Measurements from ENCODE around the gene MYOG.
A peak's percentile ranks its signal among the peaks of the same experiment; 100 is the strongest.

MYOG gene

DNA sequence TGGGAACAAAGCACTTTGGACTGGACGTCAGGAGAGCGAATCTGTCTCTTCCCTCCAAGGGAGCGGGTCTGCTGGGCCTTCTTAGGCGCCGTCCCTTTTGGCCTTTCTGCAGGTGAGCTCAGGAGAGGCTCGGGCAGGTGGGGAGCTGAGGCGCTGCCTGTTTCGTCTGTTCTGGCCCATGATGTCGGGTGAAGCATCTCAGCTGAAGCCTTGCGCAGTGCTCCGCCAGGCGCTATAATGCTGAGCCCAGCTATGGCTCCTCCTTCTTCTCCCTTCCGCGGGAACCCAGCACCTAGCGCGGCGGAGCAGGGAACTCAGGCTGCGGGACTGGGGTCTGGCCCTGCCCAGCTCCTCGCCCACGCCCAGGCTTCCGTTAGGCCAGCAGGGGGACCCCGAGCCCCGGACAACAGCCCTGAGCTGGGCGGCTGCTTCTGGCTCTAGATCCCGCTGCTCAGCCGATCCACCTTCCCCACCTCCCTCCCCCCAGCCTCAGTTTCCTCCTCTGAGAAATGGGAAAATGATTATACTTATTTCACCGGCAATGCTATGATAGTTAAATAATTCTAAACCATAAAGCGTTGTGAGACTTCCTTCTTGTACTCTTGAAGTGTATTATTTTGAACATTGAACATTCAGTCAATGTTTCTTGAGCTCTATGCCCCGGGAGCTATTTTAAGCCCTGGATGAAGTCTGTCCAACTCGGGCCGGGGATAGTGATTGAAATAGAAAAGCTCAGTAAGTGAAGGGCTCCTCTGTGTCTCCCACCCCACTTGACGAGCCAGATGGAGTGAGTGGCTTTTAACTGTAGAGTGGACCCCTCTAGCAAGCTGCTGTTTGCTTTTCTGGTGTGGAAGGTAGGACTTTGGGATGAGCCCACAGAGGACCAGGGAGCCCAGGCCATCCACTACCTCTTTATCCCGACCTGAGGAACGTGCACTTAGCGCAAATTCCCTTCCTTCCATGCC is 32.1 kb upstream of the MYOG start:
- DNase-seq (ENCODE audit: low read depth): peak; percentile 73

- DNase-seq (ENCODE audit: low read depth): no peak
Observed at GRCh38 chr1:203116091-203116820, 30.4 kb upstream of the MYOG start.

DNA sequence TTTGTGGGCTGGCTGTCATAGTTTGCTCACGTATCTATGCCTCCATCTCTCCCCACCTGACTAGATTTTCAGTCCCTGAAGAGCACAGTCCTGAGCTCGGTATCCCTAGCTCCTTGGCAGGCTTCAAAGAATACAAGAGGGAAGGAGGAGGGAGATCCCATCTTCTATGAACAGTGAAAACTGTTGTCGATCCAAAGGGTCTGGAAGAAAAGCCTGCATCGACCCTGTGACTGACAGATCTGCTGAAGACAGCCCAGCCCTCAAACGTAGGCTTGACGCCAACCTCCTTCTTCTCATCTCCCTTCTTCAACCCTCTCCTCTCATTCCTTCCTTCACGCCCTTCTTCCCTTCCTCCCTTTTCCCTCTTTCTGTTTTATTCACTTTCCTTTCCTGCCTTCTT is 28.4 kb upstream of the MYOG start:
- no peak for DNase-seq (ENCODE audit: low read depth)

DNA sequence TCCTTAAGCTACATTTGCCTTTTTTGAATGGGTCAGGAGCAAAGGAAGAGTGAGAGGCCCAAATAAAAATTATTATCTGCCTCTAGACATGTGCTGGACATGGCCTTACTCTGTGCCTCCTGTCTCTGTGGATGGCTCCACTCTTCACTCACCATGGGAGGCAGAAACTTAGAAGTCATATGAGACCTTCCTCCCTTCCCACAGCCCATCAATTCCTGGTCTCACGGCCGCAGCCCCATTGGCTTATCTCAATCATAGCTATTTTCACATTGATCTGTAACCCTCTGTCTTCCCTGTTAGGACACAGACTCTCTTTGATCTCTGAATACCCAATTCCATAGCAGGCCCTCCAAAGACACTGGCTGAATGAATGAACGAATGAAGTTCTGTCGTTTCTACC is 27.5 kb upstream of the MYOG start:
- DNase-seq (ENCODE audit: low read depth): no peak

DNA sequence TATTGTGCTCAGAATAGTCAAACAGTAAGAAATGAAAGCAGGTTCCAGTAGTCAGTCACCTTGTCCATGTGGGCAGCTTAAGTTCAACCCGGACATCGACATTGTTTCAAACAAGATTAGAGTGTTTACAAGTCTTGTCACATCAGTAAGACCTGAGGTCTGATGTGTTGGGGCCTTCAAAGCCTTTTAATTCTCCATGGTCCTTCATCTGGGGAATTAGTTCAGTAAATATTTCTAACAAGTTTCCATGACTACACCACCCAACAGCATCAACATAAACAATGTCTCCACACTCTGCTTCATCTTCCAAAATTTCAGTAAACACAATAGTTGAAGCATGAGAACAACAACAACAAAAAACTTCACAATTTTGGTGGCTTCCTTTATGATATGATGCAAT is 26.7 kb upstream of the MYOG start:
- DNase-seq (ENCODE audit: low read depth): no peak

DNA sequence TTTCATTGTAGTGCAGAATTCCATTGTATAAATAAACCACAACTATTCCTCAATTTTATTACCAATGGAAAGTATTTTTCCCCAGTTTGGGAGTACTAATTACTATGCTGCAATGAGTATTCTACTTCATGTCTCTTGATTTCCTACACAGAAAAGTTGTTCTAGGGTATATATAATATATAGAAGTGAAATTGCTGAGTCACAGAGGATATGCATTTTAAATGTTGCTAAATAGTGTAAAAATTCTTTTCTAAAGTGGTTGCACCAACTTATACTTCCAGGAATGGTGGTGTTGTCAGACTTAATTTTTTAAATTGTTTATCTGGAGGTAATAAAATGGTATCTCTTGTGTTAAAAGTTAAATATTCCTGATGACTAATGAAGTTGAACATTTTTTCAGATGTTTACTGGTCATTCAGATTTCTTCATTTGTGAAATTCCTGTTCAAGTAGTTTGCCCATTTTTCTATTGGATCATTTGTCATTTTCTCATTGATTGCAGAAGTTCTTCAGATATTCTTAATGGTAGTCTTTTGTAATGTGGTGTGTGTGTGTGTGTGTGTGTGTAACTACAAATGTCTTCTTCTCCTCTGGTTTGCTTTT is 19.1 kb upstream of the MYOG start:
- DNase-seq (ENCODE audit: low read depth): no peak

DNA sequence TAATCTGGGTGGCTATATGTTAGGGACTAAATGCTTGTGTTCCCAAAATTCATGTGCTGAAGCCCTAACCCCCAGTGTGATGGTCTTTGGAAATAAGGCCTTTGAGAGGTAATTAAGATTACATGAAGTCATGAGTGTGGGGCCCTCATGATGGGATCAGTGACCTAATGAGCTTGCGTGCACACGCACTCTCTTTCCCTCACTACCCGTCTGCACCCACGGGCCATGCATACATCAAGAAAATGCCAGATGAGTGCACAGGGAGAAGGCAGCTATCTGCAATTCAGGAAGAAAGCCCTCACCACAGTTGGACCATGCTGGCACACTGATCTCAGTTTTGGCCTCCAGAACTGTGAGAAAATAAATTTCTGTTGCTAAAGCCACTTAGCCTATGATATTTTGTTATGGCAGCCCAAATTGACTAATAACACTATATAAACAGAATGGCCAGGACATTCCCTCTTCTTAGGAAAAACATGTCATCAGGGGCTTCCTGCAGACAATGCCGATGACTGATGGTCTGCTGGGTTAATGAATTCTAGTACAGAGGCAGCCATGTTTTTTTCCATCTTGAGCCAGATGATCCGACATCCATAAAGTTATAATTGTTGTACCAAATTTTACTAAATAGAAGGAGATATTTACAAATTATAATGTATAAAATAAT is 18.1 kb upstream of the MYOG start:
- no peak for DNase-seq (ENCODE audit: low read depth)

- DNase-seq (ENCODE audit: low read depth): no peak
Observed at GRCh38 chr1:203103216-203103615, 17.4 kb upstream of the MYOG start.

- no peak for DNase-seq (ENCODE audit: low read depth)
Observed at GRCh38 chr1:203101813-203102634, 16.2 kb upstream of the MYOG start.

- DNase-seq (ENCODE audit: low read depth): no peak
Observed at GRCh38 chr1:203100516-203100869, 14.7 kb upstream of the MYOG start.

GRCh38 chr1:203099805-203100515 is 14.1 kb upstream of the MYOG start:
- no peak for DNase-seq (ENCODE audit: low read depth)

GRCh38 chr1:203098914-203099520 is 13.2 kb upstream of the MYOG start:
- DNase-seq (ENCODE audit: low read depth): no peak

GRCh38 chr1:203098445-203098844 is 12.6 kb upstream of the MYOG start:
- DNase-seq (ENCODE audit: low read depth): no peak

DNA sequence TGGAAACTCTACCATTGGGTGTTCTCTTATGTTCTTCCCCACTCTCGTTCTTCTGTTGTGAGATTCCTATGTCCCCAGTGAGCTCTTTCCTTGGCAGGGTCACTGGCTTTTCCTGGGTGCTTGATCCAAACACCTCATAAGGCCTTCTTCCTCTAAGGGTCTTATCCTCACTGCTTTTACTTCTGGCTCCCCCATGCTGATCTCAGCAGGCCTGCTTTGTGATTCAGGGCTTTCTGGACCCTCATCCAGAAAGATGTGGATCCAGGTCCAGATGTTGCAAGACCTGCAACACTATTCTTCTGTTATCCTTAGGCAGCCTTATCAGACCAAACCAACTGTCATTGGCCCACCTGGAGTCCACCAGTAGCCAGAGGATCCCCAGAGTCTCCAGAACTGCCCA is 11.2 kb upstream of the MYOG start:
- no peak for DNase-seq (ENCODE audit: low read depth)

- DNase-seq (ENCODE audit: low read depth): no peak
Observed at GRCh38 chr1:203096566-203096965, 10.8 kb upstream of the MYOG start.

DNA sequence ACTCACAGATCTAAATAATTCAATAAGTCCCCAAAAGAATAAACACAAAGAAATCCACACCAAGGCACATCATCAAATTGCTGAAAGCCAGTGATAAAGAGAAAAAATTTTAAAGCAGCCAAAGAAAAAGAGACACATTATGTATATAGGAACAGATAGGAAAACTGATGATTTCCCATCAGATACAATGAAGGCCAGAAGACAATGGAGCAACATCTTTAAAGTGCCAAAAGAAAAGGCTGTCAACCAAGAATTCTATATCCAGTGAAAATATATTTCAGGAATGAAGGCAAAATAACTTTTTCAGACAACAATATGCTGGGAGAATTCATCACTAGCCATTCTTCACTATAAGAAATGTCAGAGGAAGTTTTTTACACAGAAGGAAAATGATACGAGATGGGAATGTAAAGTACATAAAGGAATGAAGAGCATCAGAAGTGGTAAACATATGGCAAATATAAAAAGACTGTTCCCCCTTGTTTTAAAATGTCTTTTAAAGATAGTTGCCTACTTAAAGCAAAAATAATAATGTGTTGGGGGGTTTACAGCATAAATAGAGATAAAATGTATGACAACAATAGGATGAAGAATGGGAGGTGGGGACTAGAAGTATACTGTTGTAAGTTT is 9.4 kb upstream of the MYOG start:
- DNase-seq (ENCODE audit: low read depth): no peak

GRCh38 chr1:203093754-203094410 is 8.1 kb upstream of the MYOG start:
- DNase-seq (ENCODE audit: low read depth): no peak

GRCh38 chr1:203091761-203092330 is 6.0 kb upstream of the MYOG start:
- DNase-seq (ENCODE audit: low read depth): no peak

DNA sequence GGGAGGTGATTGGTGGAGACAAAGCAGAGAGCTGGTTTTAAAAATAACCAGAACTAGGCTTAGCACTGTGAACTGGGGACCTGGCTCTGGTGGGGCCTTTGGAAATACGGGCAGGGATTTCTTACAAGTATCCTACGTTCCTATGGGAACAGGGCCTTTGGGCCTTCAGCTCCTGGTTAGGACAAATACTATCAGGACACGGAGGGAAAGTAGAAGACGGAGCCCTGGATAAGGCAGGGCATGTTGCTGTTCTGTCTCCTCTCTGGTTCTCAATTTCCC is 5.3 kb upstream of the MYOG start:
- DNase-seq (ENCODE audit: low read depth): no peak
